Type B pancreatic cell (in vitro differentiated cells): ENCODE results near the gene WWC1. TPM values are rescaled to one million over a fixed set of nuclear protein-coding genes. Genes with fewer than 3 reads are reported as not detected.
A peak's percentile ranks its signal among the peaks of the same experiment; 100 is the strongest.

Experiments used
- DNase-seq: peaks from one replicate; pipeline ENCODE4 v3.0.0; 2021; ENCODE audit warnings: mixed read lengths; ENCODE audit not compliant: unreplicated experiment; ENCODE audit errors: extremely low spot score
- H3K27ac Mint-ChIP-seq: 2 replicates; pipeline ENCODE4 v1.8.0; 2021; ENCODE audit warnings: mild to moderate bottlenecking, mixed read lengths
- H3K27me3 Mint-ChIP-seq: 2 replicates; pipeline ENCODE4 v1.8.0; 2021; ENCODE audit warnings: mixed read lengths
- H3K36me3 Mint-ChIP-seq: 2 replicates; pipeline ENCODE4 v1.8.0; 2021; ENCODE audit warnings: mixed read lengths
- H3K4me1 Mint-ChIP-seq: one replicate; pipeline ENCODE4 v1.8.0; 2021; ENCODE audit warnings: mixed read lengths; ENCODE audit not compliant: unreplicated experiment
- H3K4me3 Mint-ChIP-seq: 2 replicates; pipeline ENCODE4 v1.8.0; 2021; ENCODE audit warnings: mild to moderate bottlenecking, mixed read lengths
- H3K9me3 Mint-ChIP-seq: 2 replicates; pipeline ENCODE4 v1.8.0; 2021; ENCODE audit warnings: mixed read lengths
- total RNA-seq: library from RNA; stranded (reverse); gene quantifications from 2 replicates; pipeline ENCODE4 v1.2.1, GENCODE V29; 2021; ENCODE audit warnings: low replicate concordance
- TF ChIP-seq, protein P1 (sequence below): fragments of 200-600 bp; sonication (generic); conservative IDR thresholded peaks from 2 replicates; pipeline ENCODE4 v1.5.0; 2021; ENCODE audit warnings: antibody characterized with exemption, mild to moderate bottlenecking

WWC1 gene
- total RNA-seq, 1 donor from 2014 or later: 80.1 TPM

GRCh38 chr5:168324859-168325630, 33.6 kb downstream of the WWC1 start:
- Mint-ChIP-seq H3K27me3 (no peaks in the 10 kb centered on the region), H3K27ac (peak overlapping the region; percentile 96), H3K4me1 (peaks cover 42% of the 10 kb centered on the region), H3K4me3 (peak overlapping the region; percentile 38), H3K9me3 (peaks cover 4% of the 10 kb centered on the region), H3K36me3 (peaks cover 8% of the 10 kb centered on the region)
- TF ChIP-seq, protein P1, sequence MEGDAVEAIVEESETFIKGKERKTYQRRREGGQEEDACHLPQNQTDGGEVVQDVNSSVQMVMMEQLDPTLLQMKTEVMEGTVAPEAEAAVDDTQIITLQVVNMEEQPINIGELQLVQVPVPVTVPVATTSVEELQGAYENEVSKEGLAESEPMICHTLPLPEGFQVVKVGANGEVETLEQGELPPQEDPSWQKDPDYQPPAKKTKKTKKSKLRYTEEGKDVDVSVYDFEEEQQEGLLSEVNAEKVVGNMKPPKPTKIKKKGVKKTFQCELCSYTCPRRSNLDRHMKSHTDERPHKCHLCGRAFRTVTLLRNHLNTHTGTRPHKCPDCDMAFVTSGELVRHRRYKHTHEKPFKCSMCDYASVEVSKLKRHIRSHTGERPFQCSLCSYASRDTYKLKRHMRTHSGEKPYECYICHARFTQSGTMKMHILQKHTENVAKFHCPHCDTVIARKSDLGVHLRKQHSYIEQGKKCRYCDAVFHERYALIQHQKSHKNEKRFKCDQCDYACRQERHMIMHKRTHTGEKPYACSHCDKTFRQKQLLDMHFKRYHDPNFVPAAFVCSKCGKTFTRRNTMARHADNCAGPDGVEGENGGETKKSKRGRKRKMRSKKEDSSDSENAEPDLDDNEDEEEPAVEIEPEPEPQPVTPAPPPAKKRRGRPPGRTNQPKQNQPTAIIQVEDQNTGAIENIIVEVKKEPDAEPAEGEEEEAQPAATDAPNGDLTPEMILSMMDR: no peak
- no peak for DNase-seq

- Mint-ChIP-seq H3K27me3 (no peaks in the 10 kb centered on the region), H3K36me3 (peaks cover 8% of the 10 kb centered on the region), H3K27ac (peak overlapping the region; percentile 82), H3K4me3 (peak overlapping the region; percentile 4), H3K4me1 (peaks cover 32% of the 10 kb centered on the region), H3K9me3 (peaks cover 4% of the 10 kb centered on the region)
- no peak for DNase-seq
- TF ChIP-seq, protein P1: no peak
Observed at GRCh38 chr5:168327019-168327421, 35.6 kb downstream of the WWC1 start.

DNA sequence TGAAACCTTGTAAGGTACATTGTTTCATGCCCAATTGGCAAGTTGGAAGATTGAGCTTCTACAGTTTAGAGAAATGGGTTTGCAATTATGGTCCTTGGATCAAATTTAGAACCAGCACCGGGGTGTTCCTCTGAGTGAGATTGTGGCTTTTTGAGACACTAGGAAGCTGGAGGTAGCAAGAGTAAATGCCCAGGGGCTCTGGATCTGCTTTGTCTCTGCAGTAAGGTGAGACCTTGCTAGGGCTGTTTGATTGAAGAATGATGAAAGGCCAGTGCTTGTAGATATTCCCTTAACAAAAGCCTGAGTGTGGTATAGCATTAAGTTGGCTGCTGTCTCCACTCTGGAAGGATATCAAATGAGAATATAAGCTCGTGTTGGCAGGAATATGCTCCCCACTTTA, 36.0 kb downstream of the WWC1 start:
- H3K27me3 Mint-ChIP-seq: no peaks in the 10 kb centered on the region
- H3K27ac Mint-ChIP-seq: peak overlapping the region; percentile 82
- peaks cover 4% of the 10 kb centered on the region for H3K9me3 Mint-ChIP-seq
- peaks cover 36% of the 10 kb centered on the region for H3K4me1 Mint-ChIP-seq
- H3K36me3 Mint-ChIP-seq: peaks cover 8% of the 10 kb centered on the region
- H3K4me3 Mint-ChIP-seq: peak overlapping the region; percentile 4
- TF ChIP-seq, protein P1: no peak
- no peak for DNase-seq

- Mint-ChIP-seq H3K4me1 (peaks cover 36% of the 10 kb centered on the region), H3K9me3 (peaks cover 4% of the 10 kb centered on the region), H3K27ac (peak overlapping the region; percentile 82), H3K4me3 (peak overlapping the region; percentile 4), H3K27me3 (no peaks in the 10 kb centered on the region), H3K36me3 (peaks cover 8% of the 10 kb centered on the region)
- TF ChIP-seq, protein P1: no peak
- DNase-seq: no peak
Observed at GRCh38 chr5:168327994-168328393, 36.5 kb downstream of the WWC1 start.

DNA sequence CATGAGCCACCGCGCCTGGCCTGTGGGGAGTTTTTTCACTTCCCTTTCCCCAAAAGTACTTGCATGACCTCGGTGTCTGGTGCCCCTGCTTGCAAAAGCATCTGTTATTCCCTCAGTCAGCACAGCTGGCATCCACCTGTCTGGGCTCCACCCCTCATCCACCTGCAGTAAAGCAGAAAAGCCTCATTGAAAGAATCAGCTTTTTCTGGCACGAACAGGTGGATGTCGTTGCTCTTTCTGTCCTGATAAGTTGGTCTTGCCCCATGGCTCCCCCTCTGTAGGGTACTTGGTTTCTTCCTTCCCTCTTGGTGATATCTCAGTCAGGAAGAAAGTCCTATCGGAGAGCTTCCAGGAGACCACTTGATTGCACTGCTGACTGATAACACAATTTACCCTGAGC, 37.4 kb downstream of the WWC1 start:
- no peak for DNase-seq
- peak overlapping the region; percentile 79 for H3K4me3 Mint-ChIP-seq
- TF ChIP-seq, protein P1: no peak
- H3K36me3 Mint-ChIP-seq: peaks cover 8% of the 10 kb centered on the region
- peak overlapping the region; percentile 82 for H3K27ac Mint-ChIP-seq
- peaks cover 4% of the 10 kb centered on the region for H3K9me3 Mint-ChIP-seq
- H3K4me1 Mint-ChIP-seq: peaks cover 39% of the 10 kb centered on the region
- H3K27me3 Mint-ChIP-seq: no peaks in the 10 kb centered on the region
